ENCODE data around the gene SGTA.

Gene SGTA

GRCh38 chr19:2768365-2769132 is 14.5 kb downstream of the SGTA start:
- no peak for DNase-seq

GRCh38 chr19:2767688-2768087 is 15.4 kb downstream of the SGTA start:
- DNase-seq, result no peak

GRCh38 chr19:2766594-2767372 is 16.3 kb downstream of the SGTA start:
- no peak for DNase-seq

DNA sequence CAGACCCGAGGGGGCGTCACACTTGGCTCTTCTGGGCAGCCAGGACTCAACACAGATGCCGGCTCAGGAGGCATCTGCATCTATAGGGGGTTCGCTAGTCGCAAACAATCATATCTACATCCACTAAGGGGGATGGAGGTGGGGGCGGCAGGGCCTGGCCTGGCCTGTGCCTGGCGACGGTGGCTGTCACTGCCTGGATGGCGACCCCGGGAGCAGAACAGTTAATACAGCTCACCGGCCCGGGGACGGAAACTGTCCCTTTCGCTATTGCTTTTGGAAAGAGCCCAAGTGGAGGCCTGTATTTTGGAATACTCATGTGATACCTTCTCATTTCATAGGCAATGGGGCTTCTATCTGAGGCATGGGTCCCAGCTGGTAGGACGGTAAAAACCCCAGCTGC is 17.7 kb downstream of the SGTA start:
- DNase-seq, result no peak

GRCh38 chr19:2764945-2765344 is 18.1 kb downstream of the SGTA start:
- no peak for DNase-seq

DNA sequence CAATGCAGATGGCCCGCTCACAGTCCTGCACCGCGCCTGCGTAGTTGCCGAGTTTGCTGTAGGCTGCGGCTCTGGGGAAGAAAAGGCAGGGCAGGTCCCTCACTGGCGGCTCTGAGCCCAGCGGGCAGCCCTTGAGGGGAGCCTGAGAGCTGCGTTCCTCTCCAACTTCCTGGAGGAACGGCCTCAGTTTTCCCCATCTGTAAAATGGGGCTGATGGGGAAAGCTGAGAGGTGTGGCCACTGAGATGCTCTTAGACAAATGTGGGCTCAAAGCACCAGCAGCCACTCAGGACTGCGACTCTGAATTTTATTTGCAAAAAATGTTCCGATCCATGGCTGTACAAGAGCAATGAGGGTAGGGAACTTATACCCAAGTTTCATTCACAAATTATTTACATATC is 19.4 kb downstream of the SGTA start:
- DNase-seq, result no peak

DNA sequence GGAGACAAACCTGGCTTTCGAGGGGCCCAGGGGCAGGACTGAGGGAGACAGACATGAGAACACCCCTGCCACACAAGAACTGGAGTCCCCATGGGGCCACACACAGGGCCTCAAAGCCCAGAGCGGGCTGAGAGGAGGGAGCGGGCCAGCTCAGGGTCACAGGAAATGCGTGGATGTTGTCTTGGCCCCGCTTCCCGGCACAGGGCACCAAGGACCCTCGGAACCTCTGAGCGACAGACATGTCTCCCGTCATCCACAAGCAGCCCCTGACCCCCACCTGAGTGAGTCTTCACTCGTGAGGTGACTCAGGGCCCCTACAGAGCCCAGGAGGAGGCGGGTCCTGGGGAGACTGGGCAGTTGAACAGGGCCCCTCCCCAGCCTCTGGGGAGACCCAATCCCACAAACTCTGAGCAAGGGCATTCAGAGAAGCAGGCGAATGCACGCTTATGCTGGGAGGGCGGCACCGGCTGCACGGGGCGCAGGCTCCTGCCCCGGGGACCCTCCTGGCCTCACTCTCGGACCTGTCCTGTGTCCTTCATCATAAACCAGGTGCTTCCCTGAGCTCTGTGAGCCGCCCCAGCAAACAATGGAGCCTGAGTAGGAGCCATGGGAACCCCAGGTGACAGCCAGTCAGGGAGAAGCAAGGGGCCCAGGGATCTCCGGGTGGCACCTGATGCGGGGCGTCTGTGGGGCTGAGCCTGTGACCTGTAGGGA is 20.1 kb downstream of the SGTA start:
- no peak for DNase-seq

- no peak for DNase-seq
Observed at GRCh38 chr19:2761876-2762782, 20.9 kb downstream of the SGTA start.

GRCh38 chr19:2761309-2761677 is 21.8 kb downstream of the SGTA start:
- DNase-seq, result no peak

- DNase-seq, result no peak
Observed at GRCh38 chr19:2759965-2760364, 23.1 kb downstream of the SGTA start.

GRCh38 chr19:2759362-2759761 is 23.7 kb downstream of the SGTA start:
- DNase-seq, result no peak

DNA sequence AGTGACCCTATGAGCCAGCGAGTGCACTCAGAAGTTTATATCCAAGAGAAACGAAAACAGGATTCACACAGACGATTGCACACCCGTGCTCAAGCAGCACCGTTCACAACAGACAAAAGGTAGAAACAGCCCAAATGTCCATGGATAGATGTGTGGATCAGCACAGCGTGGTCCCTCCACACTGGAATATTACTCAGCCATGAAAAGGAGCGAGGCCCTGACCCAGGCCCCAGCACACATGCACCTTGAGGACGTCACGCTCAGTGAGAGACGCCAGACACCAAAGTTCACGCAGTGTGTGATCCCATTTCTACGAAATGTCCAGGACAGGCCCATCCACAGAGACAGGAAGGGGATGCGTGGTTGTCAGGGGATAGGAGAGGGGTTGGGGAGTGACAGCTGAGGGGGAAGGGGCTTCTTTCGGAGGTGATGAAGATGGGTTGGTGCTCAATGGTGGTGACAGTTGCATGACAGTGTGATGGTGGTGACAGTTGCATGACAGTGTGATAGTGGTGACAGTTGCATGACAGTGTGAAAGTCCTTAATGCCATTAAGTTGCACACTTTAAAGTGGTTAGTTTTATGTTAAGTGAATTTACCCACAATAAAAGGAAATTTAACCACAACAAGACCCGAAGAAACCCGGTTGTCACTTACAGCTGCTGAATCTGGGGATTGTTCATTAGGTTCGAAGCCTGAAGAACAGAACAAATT is 24.3 kb downstream of the SGTA start:
- no peak for DNase-seq

GRCh38 chr19:2756921-2757881 is 25.9 kb downstream of the SGTA start:
- DNase-seq, result no peak

- DNase-seq, result no peak
Observed at GRCh38 chr19:2756477-2756876, 26.6 kb downstream of the SGTA start.

GRCh38 chr19:2755811-2756210 is 27.3 kb downstream of the SGTA start:
- no peak for DNase-seq

- no peak for DNase-seq
Observed at GRCh38 chr19:2755448-2755705, 27.7 kb downstream of the SGTA start.

GRCh38 chr19:2754659-2755447 is 28.2 kb downstream of the SGTA start:
- DNase-seq, result no peak

- DNase-seq, result no peak
Observed at GRCh38 chr19:2751438-2751830, 31.6 kb downstream of the SGTA start.

GRCh38 chr19:2750808-2751437 is 32.1 kb downstream of the SGTA start:
- DNase-seq, result no peak

GRCh38 chr19:2747349-2747748 is 35.7 kb downstream of the SGTA start:
- no peak for DNase-seq

All from stimulated activated CD4-positive, alpha-beta T cell treated with anti-CD3 and anti-CD28 coated beads, Interleukin-2, amount 100 ng/mL, for 48 hours (primary cell).